WTC11 (cell line): Measurements from ENCODE around the gene NTPCR. TPM values are rescaled to one million over a fixed set of nuclear protein-coding genes. Genes with fewer than 3 reads are reported as not detected.
A peak's percentile ranks its signal among the peaks of the same experiment; 100 is the strongest.

Source experiments
- ATAC-seq: fragments of 200-7000 bp; cut with Tn5 transposase; 2 replicates; pipeline ENCODE4 v1.10.0; 2021; ENCODE audit warnings: mild to moderate bottlenecking, moderate library complexity
- CTCF ChIA-PET: fragments of 300-600 bp; sonication (Branson Sonifier 250); formaldehyde crosslinking; loops from one replicate; lab custom pipeline; 2021; ENCODE audit warnings: antibody characterized with exemption; lab: Charles Lee
- POLR2A ChIA-PET: fragments of 350-600 bp; sonication (Branson Sonifier 250); formaldehyde crosslinking; loops from one replicate; lab custom pipeline; 2021; ENCODE audit warnings: antibody characterized with exemption; lab: Charles Lee
- DNase-seq: peaks from one replicate; pipeline ENCODE4 v3.0.0; 2021; ENCODE audit warnings: low spot score
- H3K27ac Mint-ChIP-seq: 2 replicates; pipeline ENCODE4 v1.8.0; 2021; ENCODE audit warnings: mixed read lengths
- H3K27me3 Mint-ChIP-seq: 2 replicates; pipeline ENCODE4 v1.8.0; 2021; ENCODE audit warnings: low read depth, mild to moderate bottlenecking, moderate library complexity, mixed read lengths
- H3K36me3 Mint-ChIP-seq: 2 replicates; pipeline ENCODE4 v1.8.0; 2021; ENCODE audit warnings: mixed read lengths
- H3K4me1 Mint-ChIP-seq: 2 replicates; pipeline ENCODE4 v1.8.0; 2022; ENCODE audit warnings: mixed read lengths
- H3K4me3 Mint-ChIP-seq: 2 replicates; pipeline ENCODE4 v1.8.0; 2021; ENCODE audit warnings: mild to moderate bottlenecking, moderate library complexity, mixed read lengths
- H3K9me3 Mint-ChIP-seq: 2 replicates; pipeline ENCODE4 v1.8.0; 2021; ENCODE audit warnings: mixed read lengths
- ATF1 ChIP-seq: sonication (generic); formaldehyde crosslinking; IDR thresholded peaks from 2 replicates; pipeline ENCODE4 v1.8.1; 2023; ENCODE audit warnings: mild to moderate bottlenecking, moderate library complexity, missing genetic modification reagents
- CREB1 ChIP-seq: sonication (generic); formaldehyde crosslinking; IDR thresholded peaks from 2 replicates; pipeline ENCODE4 v1.8.0; 2023; ENCODE audit warnings: mild to moderate bottlenecking, missing genetic modification reagents
- CREM ChIP-seq: sonication (generic); formaldehyde crosslinking; IDR thresholded peaks from 2 replicates; pipeline ENCODE4 v1.8.1; 2022; ENCODE audit warnings: mild to moderate bottlenecking, missing genetic modification reagents, moderate library complexity
- CTCF ChIP-seq: fragments of 200-600 bp; IDR thresholded peaks from 2 replicates; pipeline ENCODE4 v1.8.0; 2022; ENCODE audit warnings: antibody characterized with exemption
- ELF4 ChIP-seq: sonication (generic); formaldehyde crosslinking; IDR thresholded peaks from 2 replicates; pipeline ENCODE4 v1.8.1; 2022; ENCODE audit warnings: low read depth, mild to moderate bottlenecking, moderate library complexity, missing genetic modification reagents
- ESRRA ChIP-seq: sonication (generic); formaldehyde crosslinking; IDR thresholded peaks from 2 replicates; pipeline ENCODE4 v1.8.1; 2022; ENCODE audit warnings: mild to moderate bottlenecking, missing genetic modification reagents, borderline replicate concordance
- FOXJ3 ChIP-seq: sonication (generic); formaldehyde crosslinking; IDR thresholded peaks from 2 replicates; pipeline ENCODE4 v1.9.0; 2021; ENCODE audit warnings: missing genetic modification reagents, mild to moderate bottlenecking, borderline replicate concordance
- IRF2 ChIP-seq: sonication (generic); formaldehyde crosslinking; IDR thresholded peaks from 2 replicates; pipeline ENCODE4 v1.8.0; 2022; ENCODE audit warnings: low read depth, missing genetic modification reagents, borderline replicate concordance
- JAZF1 ChIP-seq: fragments of 250-450 bp; sonication (Bioruptor Pico); IDR thresholded peaks from 2 replicates; pipeline ENCODE4 v1.9.0; 2021; ENCODE audit warnings: moderate library complexity, mild to moderate bottlenecking, inconsistent platforms
- JUN ChIP-seq: sonication (generic); formaldehyde crosslinking; IDR thresholded peaks from 2 replicates; pipeline ENCODE4 v1.8.0; 2023; ENCODE audit warnings: mild to moderate bottlenecking, missing genetic modification reagents
- MXD4 ChIP-seq: fragments of 250-450 bp; sonication (Bioruptor Pico); IDR thresholded peaks from 2 replicates; pipeline ENCODE4 v1.8.0; 2021; ENCODE audit warnings: mild to moderate bottlenecking, moderate library complexity, borderline replicate concordance
- NFE2L1 ChIP-seq: sonication (generic); formaldehyde crosslinking; IDR thresholded peaks from 2 replicates; pipeline ENCODE4 v1.8.1; 2023; ENCODE audit warnings: missing genetic modification reagents
- OVOL2 ChIP-seq: fragments of 250-450 bp; sonication (Bioruptor Pico); IDR thresholded peaks from 2 replicates; pipeline ENCODE4 v1.9.0; 2021; ENCODE audit warnings: mild to moderate bottlenecking, borderline replicate concordance
- PRRX2 ChIP-seq: fragments of 250-450 bp; sonication (Bioruptor Pico); IDR thresholded peaks from 2 replicates; pipeline ENCODE4 v1.8.0; 2021; ENCODE audit warnings: mild to moderate bottlenecking
- SMAD4 ChIP-seq: sonication (generic); formaldehyde crosslinking; IDR thresholded peaks from 2 replicates; pipeline ENCODE4 v1.8.0; 2022; ENCODE audit warnings: mild to moderate bottlenecking, missing genetic modification reagents
- STAT6 ChIP-seq: sonication (generic); formaldehyde crosslinking; conservative IDR thresholded peaks from 2 replicates; pipeline ENCODE4 v1.8.1; 2023; ENCODE audit warnings: mild to moderate bottlenecking, low read depth, missing genetic modification reagents, moderate library complexity
- TEAD4 ChIP-seq: sonication (generic); formaldehyde crosslinking; IDR thresholded peaks from 2 replicates; pipeline ENCODE4 v1.8.0; 2022; ENCODE audit warnings: mild to moderate bottlenecking, missing genetic modification reagents
- ZBTB21 ChIP-seq: sonication (generic); formaldehyde crosslinking; IDR thresholded peaks from 2 replicates; pipeline ENCODE4 v1.8.1; 2023; ENCODE audit warnings: mild to moderate bottlenecking, missing genetic modification reagents, borderline replicate concordance
- ZNF219 ChIP-seq: sonication (generic); formaldehyde crosslinking; IDR thresholded peaks from 2 replicates; pipeline ENCODE4 v1.8.0; 2023; ENCODE audit warnings: missing genetic modification reagents, mild to moderate bottlenecking, borderline replicate concordance
- ZNF396 ChIP-seq: fragments of 250-450 bp; sonication (Bioruptor Pico); IDR thresholded peaks from 2 replicates; pipeline ENCODE4 v1.8.0; 2021; ENCODE audit warnings: mild to moderate bottlenecking, moderate library complexity, borderline replicate concordance
- ZNF671 ChIP-seq: fragments of 250-450 bp; sonication (Bioruptor Pico); IDR thresholded peaks from 2 replicates; pipeline ENCODE4 v1.8.0; 2021; ENCODE audit warnings: mild to moderate bottlenecking
- total RNA-seq: library from RNA; stranded (reverse); gene quantifications from 3 replicates; pipeline ENCODE4 v1.2.3, GENCODE V29; 2021

Gene NTPCR
- total RNA-seq, 1 experiment from 2014 or later = 102 TPM

GRCh38 chr1:232951180-232951579 lies 769 bp downstream of the NTPCR start:
- H3K27ac Mint-ChIP-seq = peak overlapping the region; percentile 68; the same call in 1 of the 2 replicates
- ATAC-seq = peak; percentile 12
- ChIA-PET CTCF (interaction anchor here (0.6 to 2.0 kb wide), 2 partner anchors 29 to 414 kb away, joined by 4 to 7 read pairs; no protein-coding TSS in a partner anchor), POLR2A (no interaction called here)
- peak overlapping the region; percentile 91 for H3K4me3 Mint-ChIP-seq
- no peak for DNase-seq
- peaks cover 16% of the 10 kb centered on the region for H3K36me3 Mint-ChIP-seq
- TF ChIP-seq TEAD4 (CRISPR knock-in tag) (no peak), PRRX2 (CRISPR knock-in tag) (no peak), ZNF219 (CRISPR knock-in tag) (no peak), NFE2L1 (CRISPR knock-in tag) (no peak), OVOL2 (CRISPR knock-in tag) (no peak), CREM (CRISPR knock-in tag) (no peak), ZNF671 (no peak), FOXJ3 (CRISPR knock-in tag) (no peak), ZNF396 (CRISPR knock-in tag) (no peak), CREB1 (CRISPR knock-in tag) (no peak), SMAD4 (CRISPR knock-in tag) (no peak), JUN (CRISPR knock-in tag) (no peak), ZBTB21 (no peak), MXD4 (CRISPR knock-in tag) (no peak), ATF1 (CRISPR knock-in tag) (no peak), JAZF1 (no peak), ESRRA (no peak), IRF2 (CRISPR knock-in tag) (no peak)
- H3K9me3 Mint-ChIP-seq = no peaks in the 10 kb centered on the region; the same call in 1 of the 2 replicates
- peaks cover 6% of the 10 kb centered on the region; the same call in 1 of the 2 replicates for H3K27me3 Mint-ChIP-seq
- H3K4me1 Mint-ChIP-seq = peaks cover 49% of the 10 kb centered on the region

- Mint-ChIP-seq H3K4me1 (peaks cover 49% of the 10 kb centered on the region), H3K4me3 (peak overlapping the region; percentile 91), H3K27ac (peak overlapping the region; percentile 29; the same call in 1 of the 2 replicates), H3K27me3 (peaks cover 6% of the 10 kb centered on the region; the same call in 1 of the 2 replicates), H3K9me3 (no peaks in the 10 kb centered on the region; the same call in 1 of the 2 replicates), H3K36me3 (peaks cover 20% of the 10 kb centered on the region)
- no peak for TF ChIP-seq ELF4
- no peak for TF ChIP-seq FOXJ3 (CRISPR knock-in tag)
- no peak for TF ChIP-seq CREB1 (CRISPR knock-in tag)
- DNase-seq (no peak), ATAC-seq (no peak)
- POLR2A ChIA-PET = no interaction called here
- CTCF ChIA-PET = interaction anchor here (0.6 to 2.0 kb wide), 3 partner anchors 11 to 414 kb away, joined by 4 to 7 read pairs (median 7); no protein-coding TSS in a partner anchor
Measured at GRCh38 chr1:232951605-232952004, 1.2 kb downstream of the NTPCR start.

GRCh38 chr1:232952514-232953499 lies 2.4 kb downstream of the NTPCR start:
- peak overlapping the region; percentile 91 for H3K4me3 Mint-ChIP-seq
- peaks cover 31% of the 10 kb centered on the region for H3K36me3 Mint-ChIP-seq
- H3K4me1 Mint-ChIP-seq = peaks cover 49% of the 10 kb centered on the region
- TF ChIP-seq CTCF = peak; percentile 58
- no peak for TF ChIP-seq ZNF219 (CRISPR knock-in tag)
- no peak for TF ChIP-seq STAT6
- no peaks in the 10 kb centered on the region for H3K27me3 Mint-ChIP-seq
- DNase-seq (peak; percentile 77), ATAC-seq (peak; percentile 78)
- H3K27ac Mint-ChIP-seq = peak overlapping the region; percentile 76
- POLR2A ChIA-PET = interaction anchor here (0.7 kb wide), 1 partner anchor 1301 kb away, joined by 3 read pairs; no protein-coding TSS in a partner anchor
- H3K9me3 Mint-ChIP-seq = peaks cover 10% of the 10 kb centered on the region
- CTCF ChIA-PET = interaction anchor here (0.5 to 2.0 kb wide), 10 partner anchors 10 to 326 kb away, joined by 3 to 8 read pairs (median 4); partner anchors contain the start of gene SIPA1L2
